ENCODE measurements around the gene FHOD3.

FHOD3 gene

GRCh38 chr18:36724169-36724568 lies 426.7 kb downstream of the FHOD3 start:
- H3K4me3 ChIP-seq (ENCODE audit: low read depth, low read length), result no peak overlapping the region
- no peak for TF ChIP-seq CTCF (IDR thresholded peaks at IDR 0.05; ENCODE audit: low read depth, low read length)

GRCh38 chr18:36724591-36725001 lies 427.1 kb downstream of the FHOD3 start:
- H3K4me3 ChIP-seq (ENCODE audit: low read depth, low read length), result no peak overlapping the region
- TF ChIP-seq CTCF (IDR thresholded peaks at IDR 0.05; ENCODE audit: low read depth, low read length), result no peak

- H3K4me3 ChIP-seq (ENCODE audit: low read depth, low read length), result no peak overlapping the region
- no peak for TF ChIP-seq CTCF (IDR thresholded peaks at IDR 0.05; ENCODE audit: low read depth, low read length)
Measured at GRCh38 chr18:36728345-36728744, 430.8 kb downstream of the FHOD3 start.

GRCh38 chr18:36729197-36729596 lies 431.7 kb downstream of the FHOD3 start:
- TF ChIP-seq CTCF (IDR thresholded peaks at IDR 0.05; ENCODE audit: low read depth, low read length), result no peak
- H3K4me3 ChIP-seq (ENCODE audit: low read depth, low read length), result no peak overlapping the region

GRCh38 chr18:36732264-36732663 lies 434.8 kb downstream of the FHOD3 start:
- no peak overlapping the region for H3K4me3 ChIP-seq (ENCODE audit: low read depth, low read length)
- TF ChIP-seq CTCF (IDR thresholded peaks at IDR 0.05; ENCODE audit: low read depth, low read length), result no peak

- TF ChIP-seq CTCF (IDR thresholded peaks at IDR 0.05; ENCODE audit: low read depth, low read length), result no peak
- no peak overlapping the region for H3K4me3 ChIP-seq (ENCODE audit: low read depth, low read length)
Measured at GRCh38 chr18:36733150-36733549, 435.6 kb downstream of the FHOD3 start.

- no peak for TF ChIP-seq CTCF (IDR thresholded peaks at IDR 0.05; ENCODE audit: low read depth, low read length)
- no peak overlapping the region for H3K4me3 ChIP-seq (ENCODE audit: low read depth, low read length)
Measured at GRCh38 chr18:36734596-36734995, 437.1 kb downstream of the FHOD3 start.
